Ovary (tissue), 9 donors: ENCODE data around the gene ARHGAP8. TPM values are rescaled to one million over a fixed set of nuclear protein-coding genes. Genes with fewer than 3 reads are reported as not detected.

Source experiments
- DNase-seq, 5 donors: peaks; one replicate each; pipeline ENCODE4 v3.0.0-alpha.2; 2019 to 2020
- H3K27ac ChIP-seq, 2 donors: fragments of 200-600 bp; one replicate each; pipeline versions ENCODE4 v1.5.1 to v1.8.0; 2019 to 2022
- H3K27me3 ChIP-seq: fragments of 200-600 bp; one replicate; pipeline ENCODE4 v1.8.0; 2022
- H3K36me3 ChIP-seq: fragments of 200-600 bp; sonication (generic); one replicate; pipeline ENCODE4 v1.5.1; 2019
- H3K4me1 ChIP-seq: one replicate; pipeline ENCODE4 v1.8.1; 2013; ENCODE audit warnings: mild to moderate bottlenecking, moderate library complexity; ENCODE audit not compliant: insufficient read depth
- H3K4me3 ChIP-seq: fragments of 200-600 bp; sonication (generic); one replicate; pipeline ENCODE4 v1.5.1; 2017
- H3K9me3 ChIP-seq, 2 donors: fragments of 200-600 bp in 1 of 2; sonication (generic) in 1 of 2; one replicate each; pipeline versions ENCODE4 v1.5.1 to v1.8.1; 2013 to 2019; ENCODE audit warnings: mild to moderate bottlenecking in 1 of 2, moderate library complexity in 1 of 2
- EP300 ChIP-seq: sonication (generic); formaldehyde crosslinking; IDR thresholded peaks from one replicate; pipeline ENCODE4 v1.6.1; 2017; ENCODE audit warnings: antibody characterized with exemption
- POLR2A ChIP-seq: fragments of 450-650 bp; IDR thresholded peaks from one replicate; pipeline ENCODE4 v1.6.1; 2017; ENCODE audit warnings: antibody characterized with exemption, mild to moderate bottlenecking, moderate library complexity
- WGBS, 3 donors: extraction: QIAGEN DNeasy Blood & Tissue Kit in 1 of 3; methylation state at CpG; one replicate each; pipeline versions ENCODE4 v1.1.5 to v1.1.7; 2013 to 2017; 5-methylcytosine and 5-hydroxymethylcytosine counted together
- intact Hi-C, 4 donors: fragments of 100-400 bp; cut with DNase I; formaldehyde crosslinking; loops; one replicate each; pipeline versions ENCODE4 v1.11.0 to v1.15.1; 2022 to 2023
- polyA plus RNA-seq, 2 donors: library from polyadenylated mRNA; stranded (reverse); fragments of 200-250 nt in 1 of 2; fragments of 350-450 nt in 1 of 2; fragmentation: Illumina TruSeq in 1 of 2; extraction: RNeasy Lipid Tissue Mini Kit (QIAGEN cat#74804) in 1 of 2; gene quantifications; one replicate each; pipeline ENCODE4 v1.2.3, GENCODE V29; 2013 to 2014
- total RNA-seq, 7 donors: library from RNA; depleted of rRNA in 2 of 7; stranded (reverse); fragments of >200 nt in 2 of 7; fragmentation: NEBNext Ultra II Directional in 3 of 7; extraction: Animal tissue kit (Norgen Biotek cat#: 25700) in 3 of 7; gene quantifications; one replicate each; pipeline versions ENCODE4 v1.1.0 to v1.2.4, GENCODE V29; 2016 to 2023
- TF ChIP-seq, protein P1 (sequence below), 3 donors: fragments of 450-650 bp in 2 of 3; fragments of 200-600 bp in 1 of 3; IDR thresholded peaks; one replicate each; pipeline versions ENCODE4 v1.5.1 to v1.8.0; 2016 to 2022; ENCODE audit warnings: antibody characterized with exemption in 3 of 3, mild to moderate bottlenecking in 1 of 3
- donor health status: DM: no; HTN: no; CAD: no; lungs with moderate emphysema.
- donor health status: DM: no; HTN: no; CAD: no.
- donor health status: Bipolar disorder and iron deficiency.
- donor health status: DM: yes; HTN: yes; CAD: no.
- donor health status: DM: no; HTN: no; CAD: no.
- donor health status: DM: yes; HTN: yes; CAD: no.

Gene ARHGAP8
- total and polyA plus RNA-seq, 9 donors: 0.45 to 23.8 (median 2.1) TPM

- H3K9me3 ChIP-seq: no peaks in the 10 kb centered on the region
- TF ChIP-seq EP300 (no peak), POLR2A (no peak)
- TF ChIP-seq, protein P1, sequence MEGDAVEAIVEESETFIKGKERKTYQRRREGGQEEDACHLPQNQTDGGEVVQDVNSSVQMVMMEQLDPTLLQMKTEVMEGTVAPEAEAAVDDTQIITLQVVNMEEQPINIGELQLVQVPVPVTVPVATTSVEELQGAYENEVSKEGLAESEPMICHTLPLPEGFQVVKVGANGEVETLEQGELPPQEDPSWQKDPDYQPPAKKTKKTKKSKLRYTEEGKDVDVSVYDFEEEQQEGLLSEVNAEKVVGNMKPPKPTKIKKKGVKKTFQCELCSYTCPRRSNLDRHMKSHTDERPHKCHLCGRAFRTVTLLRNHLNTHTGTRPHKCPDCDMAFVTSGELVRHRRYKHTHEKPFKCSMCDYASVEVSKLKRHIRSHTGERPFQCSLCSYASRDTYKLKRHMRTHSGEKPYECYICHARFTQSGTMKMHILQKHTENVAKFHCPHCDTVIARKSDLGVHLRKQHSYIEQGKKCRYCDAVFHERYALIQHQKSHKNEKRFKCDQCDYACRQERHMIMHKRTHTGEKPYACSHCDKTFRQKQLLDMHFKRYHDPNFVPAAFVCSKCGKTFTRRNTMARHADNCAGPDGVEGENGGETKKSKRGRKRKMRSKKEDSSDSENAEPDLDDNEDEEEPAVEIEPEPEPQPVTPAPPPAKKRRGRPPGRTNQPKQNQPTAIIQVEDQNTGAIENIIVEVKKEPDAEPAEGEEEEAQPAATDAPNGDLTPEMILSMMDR (IDR thresholded peaks at IDR 0.05): no peak
- peak in 1 of 5 donors; percentile 19 for DNase-seq
- no peak overlapping the region for H3K27ac ChIP-seq
- H3K27me3 ChIP-seq: no peaks in the 10 kb centered on the region
- no peaks in the 10 kb centered on the region for H3K36me3 ChIP-seq
- 86 to 88% (median 88%) methylated on average over 11 to 12 of the region's 12 CpGs for WGBS, 3 donors
- no peak overlapping the region for H3K4me3 ChIP-seq
- intact Hi-C loops: no loop called here
- H3K4me1 ChIP-seq: no peaks in the 10 kb centered on the region
These were observed 130.6 kb downstream of the ARHGAP8 start for GRCh38 chr22:44883011-44883421.

GRCh38 chr22:44884562-44884961 is 132.2 kb downstream of the ARHGAP8 start:
- no peaks in the 10 kb centered on the region for H3K4me1 ChIP-seq
- intact Hi-C loops: no loop called here
- H3K9me3 ChIP-seq: no peaks in the 10 kb centered on the region
- TF ChIP-seq, protein P1 (IDR thresholded peaks at IDR 0.05): no peak
- no peak for TF ChIP-seq EP300
- TF ChIP-seq POLR2A: no peak
- no peak overlapping the region for H3K4me3 ChIP-seq
- 95 to 98% (median 96%) methylated on average over 1 of the region's 1 CpG for WGBS, 3 donors
- no peaks in the 10 kb centered on the region for H3K36me3 ChIP-seq
- no peak overlapping the region for H3K27ac ChIP-seq
- H3K27me3 ChIP-seq: no peaks in the 10 kb centered on the region
- no peak for DNase-seq

- Histone ChIP-seq H3K4me1 (no peaks in the 10 kb centered on the region), H3K36me3 (no peaks in the 10 kb centered on the region), H3K9me3 (no peaks in the 10 kb centered on the region), H3K4me3 (no peak overlapping the region), H3K27ac (no peak overlapping the region), H3K27me3 (no peaks in the 10 kb centered on the region)
- intact Hi-C loops: no loop called here
- peak in 1 of 5 donors; percentile 15 for DNase-seq
- no peak for TF ChIP-seq EP300
- TF ChIP-seq, protein P1 (IDR thresholded peaks at IDR 0.05): no peak
- no peak for TF ChIP-seq POLR2A
- 92 to 95% (median 95%) methylated on average over 18 of the region's 18 CpGs for WGBS, 3 donors
These were observed 132.8 kb downstream of the ARHGAP8 start for GRCh38 chr22:44884968-44885805.

- WGBS, 3 donors: 92 to 95% (median 94%) methylated on average over 14 of the region's 14 CpGs
- Histone ChIP-seq H3K27ac (no peak overlapping the region), H3K4me1 (no peaks in the 10 kb centered on the region), H3K36me3 (no peaks in the 10 kb centered on the region), H3K9me3 (no peaks in the 10 kb centered on the region), H3K4me3 (no peak overlapping the region), H3K27me3 (no peaks in the 10 kb centered on the region)
- TF ChIP-seq POLR2A: no peak
- TF ChIP-seq, protein P1 (IDR thresholded peaks at IDR 0.05): no peak
- TF ChIP-seq EP300: no peak
- DNase-seq: peak in 1 of 5 donors; percentile 23
- intact Hi-C loops: no loop called here
These were observed 133.5 kb downstream of the ARHGAP8 start for GRCh38 chr22:44885806-44886360.
